ENCODE measurements around the gene GALNT2. TPM values are rescaled to one million over a fixed set of nuclear protein-coding genes. Genes with fewer than 3 reads are reported as not detected.

The GALNT2 gene
- total and polyA plus RNA-seq, 4 donors, result 47.5 to 182 (median 114) TPM

GRCh38 chr1:230054092-230054749 lies 12.8 kb upstream of the GALNT2 start:
- 90% methylated on average over 8 of the region's 8 CpGs for WGBS
- H3K4me3 ChIP-seq (ENCODE audit: low read depth in 1 of 3, low read length in 3 of 3), result no peak overlapping the region

More at GRCh38 chr1:230054092-230054749, 12.8 kb upstream of the GALNT2 start:
- no peaks in the 10 kb centered on the region for H3K9me3 ChIP-seq (ENCODE audit: control insufficient read depth in 4 of 4, low read length in 3 of 4)
- DNase-seq (ENCODE audit: low spot score), result no peak
- peaks cover 0 to 2% (median 0%) of the 10 kb centered on the region in 4 donors for H3K4me1 ChIP-seq (ENCODE audit: control insufficient read depth in 4 of 4, insufficient read depth in 4 of 4, low read length in 3 of 4)
- H3K27me3 ChIP-seq (ENCODE audit: control insufficient read depth in 4 of 4, insufficient read depth in 4 of 4, low read length in 3 of 4), result no peaks in the 10 kb centered on the region
- no peak overlapping the region for H3K27ac ChIP-seq (ENCODE audit: low read depth in 1 of 2, low read length in 2 of 2)
- H3K9ac ChIP-seq (ENCODE audit: low read depth in 1 of 2, low read length in 2 of 2), result no peak overlapping the region
- TF ChIP-seq RAD21 (IDR thresholded peaks at IDR 0.05) (no peak), JUND (IDR thresholded peaks at IDR 0.05) (no peak), FOXA1 (IDR thresholded peaks at IDR 0.05) (no peak), REST (IDR thresholded peaks at IDR 0.05) (no peak), GABPA (IDR thresholded peaks at IDR 0.05 in 1 of 2, conservative IDR thresholded peaks at IDR 0.05 in 1 of 2) (no peak), YY1 (IDR thresholded peaks at IDR 0.05) (no peak), ATF3 (IDR thresholded peaks at IDR 0.05) (no peak), ZBTB33 (IDR thresholded peaks at IDR 0.05) (no peak), CTCF (IDR thresholded peaks at IDR 0.05; ENCODE audit: low read depth, low read length, missing input control) (no peak), HNF4G (IDR thresholded peaks at IDR 0.05) (no peak), MAX (IDR thresholded peaks at IDR 0.05) (no peak), HNF4A (conservative IDR thresholded peaks at IDR 0.05) (no peak), EGR1 (IDR thresholded peaks at IDR 0.05; ENCODE audit: low read depth in 2 of 2) (no peak), FOXA2 (IDR thresholded peaks at IDR 0.05) (no peak)
- no peaks in the 10 kb centered on the region for H3K36me3 ChIP-seq (ENCODE audit: control insufficient read depth in 4 of 4, insufficient read depth in 3 of 4, low read depth in 1 of 4, low read length in 3 of 4)
